H7 (cell line): ENCODE measurements around the gene TCF21. TPM values are rescaled to one million over a fixed set of nuclear protein-coding genes. Genes with fewer than 3 reads are reported as not detected.

ENCODE experiments used
- DNase-seq: peaks from one replicate; pipeline ENCODE4 v3.0.0; 2012
- H3K27me3 ChIP-seq: 2 replicates; pipeline ENCODE4 v1.6.0; 2011; ENCODE audit warnings: mild to moderate bottlenecking, low read length; ENCODE audit not compliant: control insufficient read depth, insufficient read depth
- H3K36me3 ChIP-seq: replicated peaks from 2 replicates; pipeline ENCODE4 v1.5.1; 2011; ENCODE audit warnings: low read length; ENCODE audit not compliant: control insufficient read depth, insufficient read depth
- H3K4me3 ChIP-seq: 2 replicates; pipeline ENCODE4 v1.5.1; 2011; ENCODE audit warnings: low read depth, mild to moderate bottlenecking, control low read depth, low read length, moderate library complexity; ENCODE audit not compliant: insufficient read depth
- total RNA-seq: library from RNA; depleted of rRNA; stranded (reverse); fragments of >200 nt; shearing (Covaris generic); gene quantifications from 2 replicates; pipeline ENCODE4 v1.2.3, GENCODE V29; 2014

The TCF21 gene
- total RNA-seq, 1 experiment from 2014 or later: 0.03 TPM

- Histone ChIP-seq H3K27me3 (peaks cover 87% of the 10 kb centered on the region), H3K4me3 (no peak overlapping the region), H3K36me3 (no peaks in the 10 kb centered on the region)
- peak; percentile 8 for DNase-seq
Measured at GRCh38 chr6:133894369-133894768, 5.5 kb downstream of the TCF21 start.

GRCh38 chr6:133894795-133895358 lies 6.0 kb downstream of the TCF21 start:
- H3K27me3 ChIP-seq: peaks cover 82% of the 10 kb centered on the region
- DNase-seq: no peak
- H3K36me3 ChIP-seq: no peaks in the 10 kb centered on the region
- no peak overlapping the region for H3K4me3 ChIP-seq

- Histone ChIP-seq H3K36me3 (no peaks in the 10 kb centered on the region), H3K4me3 (peak overlapping the region; percentile 36), H3K27me3 (peaks cover 73% of the 10 kb centered on the region)
- peak; percentile 69 for DNase-seq
Measured at GRCh38 chr6:133895573-133896343, 6.8 kb downstream of the TCF21 start.

DNA sequence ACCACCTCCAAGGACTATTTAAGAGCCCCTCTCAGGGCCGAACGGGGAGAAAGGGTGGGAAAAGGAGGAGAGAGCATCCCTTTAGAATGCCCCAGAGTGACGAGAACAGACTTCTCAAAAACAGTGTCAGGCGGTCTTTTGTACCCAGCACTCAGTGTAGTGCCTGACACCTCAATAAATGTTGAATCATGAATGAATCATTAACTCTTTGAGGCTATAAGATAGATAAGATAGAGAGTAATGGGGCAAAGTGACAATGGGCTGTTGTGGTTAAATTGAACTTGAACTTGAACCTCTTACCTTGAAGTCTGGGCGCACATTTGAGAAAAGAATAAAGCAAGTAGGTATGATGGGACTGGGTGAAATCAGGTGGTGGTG lies 7.4 kb downstream of the TCF21 start:
- Histone ChIP-seq H3K4me3 (no peak overlapping the region), H3K36me3 (no peaks in the 10 kb centered on the region), H3K27me3 (peaks cover 67% of the 10 kb centered on the region)
- no peak for DNase-seq

DNA sequence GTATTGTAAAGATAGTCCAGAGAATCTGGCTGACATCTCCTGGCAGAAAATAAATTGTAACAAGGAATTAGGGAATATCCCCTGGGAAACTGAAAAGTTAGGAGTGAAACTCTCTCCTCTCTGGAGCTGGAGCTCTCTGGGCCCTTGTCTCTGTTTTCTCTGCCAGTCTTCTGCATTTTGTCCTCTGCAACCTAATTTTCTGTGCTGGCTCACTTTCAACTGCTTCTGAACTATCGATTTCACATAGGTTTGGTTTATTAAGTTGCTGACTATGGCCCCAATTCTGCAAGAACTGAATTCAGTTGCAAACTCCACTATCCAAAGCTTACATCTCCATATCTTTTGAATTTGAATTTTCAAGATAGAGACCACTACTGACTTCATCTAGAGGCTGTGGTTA lies 9.3 kb downstream of the TCF21 start:
- DNase-seq: no peak
- Histone ChIP-seq H3K4me3 (no peak overlapping the region), H3K36me3 (no peaks in the 10 kb centered on the region), H3K27me3 (peaks cover 48% of the 10 kb centered on the region)

DNA sequence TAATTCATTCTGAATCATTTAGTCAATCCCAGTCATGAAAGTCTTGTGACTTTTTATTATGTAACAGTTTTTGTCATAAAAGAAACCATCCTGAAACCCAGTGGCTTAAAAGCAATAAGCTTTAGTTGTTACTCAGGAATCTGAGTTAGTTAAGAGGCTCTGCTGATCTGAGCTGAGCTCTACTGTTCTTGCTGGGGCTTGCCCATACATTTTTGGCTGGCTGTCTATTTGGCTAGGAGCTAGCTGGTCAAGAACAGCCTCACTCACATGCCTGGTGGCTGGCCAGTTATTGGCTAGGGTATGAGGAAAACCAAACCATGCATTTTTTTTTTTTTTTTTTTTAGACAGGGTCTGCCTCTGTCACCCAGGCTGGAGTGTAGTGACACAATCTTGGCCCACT lies 10.6 kb downstream of the TCF21 start:
- Histone ChIP-seq H3K36me3 (no peaks in the 10 kb centered on the region), H3K4me3 (no peak overlapping the region), H3K27me3 (peaks cover 35% of the 10 kb centered on the region)
- no peak for DNase-seq

DNA sequence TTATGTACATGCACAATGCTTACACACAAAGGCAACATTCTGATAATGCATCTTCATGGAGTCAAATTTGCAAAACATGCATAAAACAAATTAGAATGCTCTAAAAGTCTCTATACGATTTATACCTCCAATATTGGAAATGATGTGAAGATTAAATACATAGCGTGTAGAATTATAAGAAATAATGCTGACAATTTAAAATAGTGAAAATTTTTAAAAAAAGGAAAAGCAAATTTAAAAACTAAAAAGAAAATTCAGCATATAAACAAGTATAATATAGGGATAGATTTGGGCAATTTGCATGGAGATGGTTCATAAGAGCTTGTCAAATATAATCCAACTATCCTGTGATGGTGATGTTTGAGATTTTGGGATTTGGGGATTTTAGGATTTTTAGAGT lies 14.9 kb downstream of the TCF21 start:
- Histone ChIP-seq H3K36me3 (no peaks in the 10 kb centered on the region), H3K27me3 (no peaks in the 10 kb centered on the region), H3K4me3 (no peak overlapping the region)
- no peak for DNase-seq

DNA sequence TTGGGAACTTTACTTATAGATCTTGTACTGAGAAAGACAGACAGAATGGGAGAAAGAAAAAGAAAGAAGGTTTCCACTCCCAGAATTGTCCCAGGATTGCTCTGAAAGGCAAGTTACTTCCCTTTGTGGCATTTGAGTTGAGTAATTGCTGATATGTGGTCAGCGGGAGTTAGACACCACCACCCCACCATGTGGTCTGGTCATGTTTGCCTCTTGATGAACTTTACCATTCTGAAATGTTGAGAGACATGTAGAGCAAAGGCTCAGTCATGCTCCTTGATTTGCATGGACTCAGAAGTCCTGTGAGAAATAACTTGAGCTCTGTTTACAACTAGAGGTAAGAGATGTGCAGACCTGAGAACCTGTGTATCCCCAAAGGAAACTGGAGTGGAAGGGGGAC lies 17.1 kb downstream of the TCF21 start:
- no peak for DNase-seq
- no peak overlapping the region for H3K4me3 ChIP-seq
- no peaks in the 10 kb centered on the region for H3K27me3 ChIP-seq
- no peaks in the 10 kb centered on the region for H3K36me3 ChIP-seq

GRCh38 chr6:133916650-133917151 lies 27.8 kb downstream of the TCF21 start:
- DNase-seq: peak; percentile 66
- no peak overlapping the region for H3K4me3 ChIP-seq
- H3K36me3 ChIP-seq: no peaks in the 10 kb centered on the region
- H3K27me3 ChIP-seq: no peaks in the 10 kb centered on the region

DNA sequence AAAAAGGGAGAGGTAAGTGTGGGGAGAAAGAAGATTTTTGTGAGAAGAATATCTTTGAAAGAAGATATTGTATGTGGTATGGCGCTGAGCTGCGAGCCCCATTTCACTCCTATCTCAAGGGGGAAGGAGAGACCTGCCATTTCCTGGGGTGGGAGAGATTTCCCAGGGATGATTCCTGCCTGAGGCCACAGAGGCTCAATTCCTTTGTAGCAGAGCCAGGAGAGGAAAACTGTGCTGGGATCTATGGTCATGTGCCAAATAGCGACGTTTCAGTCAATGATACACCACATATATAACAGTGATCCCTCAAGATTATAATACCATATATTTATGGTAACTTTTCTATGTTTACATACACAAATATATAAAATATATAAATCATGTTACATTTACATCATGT lies 28.9 kb downstream of the TCF21 start:
- H3K4me3 ChIP-seq: no peak overlapping the region
- no peak for DNase-seq
- H3K27me3 ChIP-seq: no peaks in the 10 kb centered on the region
- no peaks in the 10 kb centered on the region for H3K36me3 ChIP-seq

DNA sequence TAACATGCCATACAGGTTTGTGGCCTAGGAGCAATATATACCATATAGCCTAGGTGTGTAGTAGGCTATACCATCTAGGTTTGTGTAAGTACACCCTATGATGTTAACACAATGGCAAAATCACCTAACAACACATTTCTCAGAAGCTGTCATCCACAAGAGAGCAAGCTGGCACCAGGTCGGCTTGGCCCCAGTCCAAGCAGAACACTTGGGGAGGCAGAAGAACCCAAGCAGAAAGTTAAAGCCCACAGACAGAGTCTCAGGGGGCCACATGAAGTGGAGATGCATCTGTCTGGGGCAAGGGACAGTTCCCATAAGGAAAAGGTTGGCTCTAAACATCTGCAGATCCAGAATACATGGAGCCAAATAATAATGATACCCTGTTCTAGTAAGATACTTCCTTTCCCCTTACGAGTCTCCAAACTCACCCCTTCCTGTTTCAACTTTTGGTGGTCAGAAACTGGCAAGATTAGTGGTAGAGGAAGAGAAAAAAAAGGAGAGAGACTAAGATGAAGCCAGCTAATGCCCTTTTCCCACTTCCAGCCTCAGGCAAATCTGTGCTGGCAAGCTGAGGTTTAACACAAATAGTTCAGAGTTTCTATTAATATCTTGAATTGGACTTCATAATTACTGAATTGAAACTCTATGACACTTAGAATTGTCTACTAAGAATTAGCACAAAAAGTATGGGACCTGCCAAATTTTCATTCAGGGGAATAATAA lies 29.5 kb downstream of the TCF21 start:
- no peak overlapping the region for H3K4me3 ChIP-seq
- no peaks in the 10 kb centered on the region for H3K27me3 ChIP-seq
- H3K36me3 ChIP-seq: no peaks in the 10 kb centered on the region
- DNase-seq: no peak

DNA sequence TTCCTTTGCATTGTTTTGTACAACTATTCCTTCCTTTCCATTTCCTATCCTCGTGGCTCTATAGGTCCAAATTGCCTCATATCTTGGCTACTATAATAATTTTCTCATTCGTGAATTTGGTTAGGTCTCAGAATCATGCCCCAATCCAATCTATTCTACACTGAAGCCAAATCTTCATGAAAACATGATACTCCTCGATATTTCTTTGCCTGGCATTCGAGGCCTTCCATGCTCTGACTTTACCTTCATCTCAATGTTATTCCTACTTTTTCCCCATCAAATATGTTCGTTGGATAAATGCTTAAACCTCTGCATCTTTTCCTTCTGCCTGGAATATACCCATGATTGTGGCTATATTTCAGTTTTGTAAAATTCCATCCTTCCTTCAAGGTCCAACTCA lies 30.4 kb downstream of the TCF21 start:
- no peak overlapping the region for H3K4me3 ChIP-seq
- DNase-seq: no peak
- H3K27me3 ChIP-seq: no peaks in the 10 kb centered on the region

DNA sequence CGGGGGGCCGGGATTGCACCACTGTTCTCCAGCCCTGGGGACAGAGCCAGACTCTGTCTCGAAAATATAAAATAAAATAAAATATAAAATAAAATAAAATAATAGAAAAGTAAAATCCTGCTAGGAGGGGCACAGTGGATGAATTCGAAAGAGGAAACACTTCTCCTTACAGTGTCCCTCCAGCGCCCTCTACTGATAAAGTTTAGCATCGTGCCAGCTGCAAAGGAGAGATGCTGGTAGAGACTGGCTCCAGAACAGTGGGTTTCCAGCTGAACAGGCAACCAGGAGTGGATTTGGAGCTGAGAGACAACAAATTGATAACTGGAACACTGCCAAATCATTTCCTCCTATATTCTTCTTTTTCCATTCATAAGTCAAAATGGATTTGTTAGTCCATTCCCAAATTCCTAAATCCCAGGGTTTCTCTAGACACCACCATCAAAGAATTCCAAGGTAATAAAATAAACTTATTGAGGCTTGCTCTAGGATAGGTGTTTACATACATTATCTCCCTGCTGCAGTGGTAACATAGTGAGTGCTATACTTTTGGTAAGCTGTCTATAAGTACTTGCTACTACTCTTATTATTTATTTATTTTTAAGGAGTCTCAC lies 32.4 kb downstream of the TCF21 start:
- no peak overlapping the region for H3K4me3 ChIP-seq
- H3K27me3 ChIP-seq: no peaks in the 10 kb centered on the region
- H3K36me3 ChIP-seq: no peaks in the 10 kb centered on the region
- peak; percentile 32 for DNase-seq

More for the DNA sequence above, 30.4 kb downstream of the TCF21 start:
- no peaks in the 10 kb centered on the region for H3K36me3 ChIP-seq

GRCh38 chr6:133923938-133924593 lies 35.2 kb downstream of the TCF21 start:
- H3K36me3 ChIP-seq: no peaks in the 10 kb centered on the region
- H3K27me3 ChIP-seq: no peaks in the 10 kb centered on the region
- peak; percentile 63 for DNase-seq
- H3K4me3 ChIP-seq: no peak overlapping the region
